Stimulated activated naive CD8-positive, alpha-beta T cell treated with anti-CD3 and anti-CD28 coated beads, Interleukin-15, Interleukin-2, amounts not matched to agents 100 U/mL and 50 U/mL, for 24 hours (primary cell): ENCODE results near the gene NEU3.
A peak's percentile ranks its signal among the peaks of the same experiment; 100 is the strongest.
"Not testable (repeated sequence)": the region's sequence is repeated elsewhere in the genome, so short reads cannot be mapped to it uniquely, and the experiment has no call there.

ENCODE experiments used
- ATAC-seq: fragments of 150-1000 bp; cut with Tn5 transposase; one replicate; pipeline ENCODE4 v1.10.0; 2021
- DNase-seq: peaks from one replicate; pipeline ENCODE4 v3.0.0; 2021

The NEU3 gene

DNA sequence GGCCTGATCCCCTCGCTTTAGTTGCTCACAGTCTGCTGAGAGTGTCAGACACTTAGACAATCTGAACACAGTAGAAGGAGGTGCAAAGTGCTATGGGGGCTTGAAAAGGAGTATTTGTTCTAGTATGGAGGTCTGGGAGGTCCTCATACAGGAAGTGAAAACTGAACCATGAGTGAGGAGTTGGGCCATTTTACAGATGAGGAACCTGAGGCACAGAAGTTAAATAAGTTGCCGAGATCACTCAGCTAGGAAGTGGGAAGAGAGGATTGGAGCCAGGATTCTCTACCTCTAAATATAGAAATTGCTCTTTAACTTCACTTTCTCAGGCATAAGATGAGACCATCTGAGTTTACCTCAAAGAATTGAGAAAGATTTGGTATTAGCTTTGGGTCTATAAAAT lies 4.0 kb upstream of the NEU3 start:
- DNase-seq (no peak), ATAC-seq (no peak)

DNA sequence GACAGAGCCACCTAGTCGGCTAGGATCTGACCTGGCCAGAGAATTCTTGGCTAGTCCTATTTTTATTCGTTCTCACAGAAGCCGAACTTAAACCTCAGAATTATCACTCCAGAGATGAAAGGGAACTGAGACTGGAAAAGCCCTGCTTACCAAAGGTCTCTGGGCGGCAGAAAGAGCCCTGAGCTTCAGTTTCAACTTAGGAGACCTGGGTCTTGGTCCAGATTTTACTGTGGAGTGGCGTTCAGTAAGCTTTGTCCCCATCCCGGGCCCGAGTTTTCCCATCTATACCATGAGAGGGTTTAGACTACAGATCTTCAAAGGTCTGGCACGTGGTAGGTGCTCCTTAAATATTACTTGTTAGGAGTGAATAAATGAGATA lies 516 bp downstream of the NEU3 start:
- peak; percentile 5 for DNase-seq

DNA sequence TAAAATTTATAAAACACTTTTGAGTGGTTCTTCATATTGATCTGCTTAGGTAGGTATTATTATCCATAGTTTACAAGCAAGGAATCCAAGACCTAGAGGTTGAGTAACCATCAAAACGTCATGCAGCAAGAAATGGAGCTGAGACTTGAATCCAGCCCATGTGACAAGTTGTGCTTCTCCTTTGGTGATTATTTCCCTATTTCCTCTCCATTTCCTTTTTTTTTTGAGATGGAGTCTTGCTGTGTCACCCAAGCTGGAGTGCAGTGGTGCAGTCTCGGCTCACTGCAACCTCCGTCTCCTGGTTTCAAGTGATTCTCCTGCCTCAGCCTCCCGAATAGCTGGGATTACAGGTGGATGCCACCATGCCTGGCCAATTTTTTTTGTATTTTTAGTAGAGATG lies 1.4 kb downstream of the NEU3 start:
- not testable (repeated sequence) for DNase-seq, ATAC-seq

More for the DNA sequence above, 516 bp downstream of the NEU3 start:
- ATAC-seq, result no peak

DNA sequence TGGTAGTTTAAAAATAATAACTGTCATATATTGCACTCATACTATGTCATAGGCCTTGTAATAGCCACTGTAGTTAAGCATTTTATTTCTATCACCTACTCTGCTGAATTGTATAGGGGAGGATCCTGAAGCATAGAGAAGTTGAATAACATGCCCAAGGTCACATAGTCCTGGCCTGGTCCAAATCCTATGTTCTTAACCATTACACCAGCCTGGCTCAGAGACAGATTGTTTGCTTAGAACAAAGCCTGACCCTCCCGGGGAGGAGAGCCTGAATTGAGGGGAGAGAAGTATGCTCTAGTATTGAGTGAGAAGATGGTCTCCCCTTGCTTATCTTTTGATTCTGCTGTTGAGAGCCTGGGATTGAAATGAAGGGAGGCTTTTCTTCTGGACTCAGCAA lies 2.2 kb downstream of the NEU3 start:
- no peak for DNase-seq
- ATAC-seq, result no peak

DNA sequence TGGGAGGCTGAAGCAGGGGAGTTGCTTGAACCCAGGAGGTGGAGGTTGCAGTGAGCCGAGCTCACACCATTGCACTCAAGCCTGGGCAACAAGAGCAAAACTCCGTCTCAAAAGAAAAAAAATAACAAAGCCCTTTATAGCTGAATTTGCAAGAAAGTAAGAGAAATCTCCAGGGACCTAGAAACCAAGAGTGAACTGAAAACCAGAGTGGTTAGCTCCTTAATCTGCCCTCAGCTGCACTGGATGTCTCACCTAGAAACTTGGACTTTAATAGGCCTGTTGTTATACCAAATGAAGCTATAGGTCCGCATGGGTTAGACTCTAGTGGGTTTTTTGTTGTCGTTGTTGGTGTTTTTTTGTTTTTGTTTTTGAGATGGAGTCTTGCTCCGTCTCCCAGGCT lies 4.1 kb downstream of the NEU3 start:
- no peak for ATAC-seq
- no peak for DNase-seq

DNA sequence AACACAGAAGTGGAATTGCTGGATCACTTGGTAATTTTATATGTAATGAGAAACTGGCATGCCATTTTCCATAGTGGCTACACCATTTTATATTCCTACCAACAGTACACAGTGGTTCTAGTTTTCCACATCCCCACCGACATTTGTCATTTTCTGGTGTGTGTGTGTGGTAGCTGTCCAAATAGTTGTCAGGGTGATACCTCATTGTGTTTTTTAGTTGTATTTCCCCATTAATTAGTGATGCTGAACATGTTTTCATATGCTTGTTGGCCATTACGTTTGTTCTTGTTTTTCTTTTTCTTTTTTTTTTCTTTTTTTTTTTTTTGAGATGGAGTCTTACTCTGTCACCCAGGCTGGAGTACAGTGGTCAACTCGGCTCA lies 12.2 kb downstream of the NEU3 start:
- ATAC-seq (no peak), DNase-seq (no peak)

DNA sequence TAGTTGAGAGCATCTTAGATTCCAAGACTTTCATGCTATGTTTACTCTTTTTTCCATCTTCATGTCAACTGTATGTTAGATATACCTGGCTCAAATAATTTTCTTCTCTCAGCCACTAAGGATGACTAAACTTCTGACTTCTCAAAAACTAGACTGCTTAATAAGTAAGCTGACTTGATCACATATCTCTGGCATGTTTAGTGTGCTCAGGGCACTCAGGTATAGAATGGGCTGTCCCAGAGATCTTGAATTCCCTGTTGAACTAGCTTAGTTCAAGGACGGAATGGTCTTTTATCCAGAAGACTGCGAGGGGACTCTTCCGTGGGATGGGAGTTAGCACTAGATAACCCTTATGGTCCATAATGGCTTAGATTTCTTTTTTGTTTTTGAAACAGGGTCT lies 13.0 kb downstream of the NEU3 start:
- ATAC-seq (no peak), DNase-seq (no peak)

DNA sequence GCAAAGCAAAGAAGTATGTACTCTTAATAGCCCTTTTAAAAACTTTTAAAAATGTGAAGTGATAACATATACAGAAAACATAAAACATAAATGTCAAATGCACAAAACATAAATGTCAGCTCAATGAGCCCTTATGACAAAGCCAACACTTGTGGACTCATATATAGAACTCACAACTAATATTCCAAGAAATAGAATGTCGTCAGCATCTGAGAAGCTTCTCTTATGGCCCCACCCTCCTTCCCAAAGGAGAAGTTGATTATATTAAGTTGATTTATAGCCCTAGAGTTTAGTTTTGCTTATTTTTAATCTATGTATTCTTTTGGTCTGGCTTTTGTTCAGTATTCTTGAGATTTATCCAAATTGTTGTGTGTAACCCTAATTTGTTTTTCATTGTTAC lies 13.8 kb downstream of the NEU3 start:
- no peak for DNase-seq
- no peak for ATAC-seq

DNA sequence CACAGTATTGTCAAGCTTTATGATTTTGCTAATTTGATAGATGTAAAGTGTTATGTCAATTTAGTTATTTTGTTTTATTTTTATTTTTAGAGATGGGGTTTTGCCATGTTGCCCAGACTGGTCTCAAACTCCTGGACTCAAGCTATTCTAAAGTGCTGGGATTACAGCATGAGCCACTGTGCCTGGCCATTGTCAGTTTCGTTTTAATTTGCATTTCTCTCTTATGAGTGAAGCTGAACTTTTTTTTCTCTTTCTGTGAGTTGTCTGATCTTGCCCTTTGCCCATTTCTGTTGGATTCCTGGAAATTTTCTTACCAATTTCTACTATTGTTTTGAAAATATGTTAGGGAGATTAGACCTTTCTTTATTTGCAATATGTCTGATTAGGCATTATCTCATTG lies 15.5 kb downstream of the NEU3 start:
- ATAC-seq, result no peak
- no peak for DNase-seq

DNA sequence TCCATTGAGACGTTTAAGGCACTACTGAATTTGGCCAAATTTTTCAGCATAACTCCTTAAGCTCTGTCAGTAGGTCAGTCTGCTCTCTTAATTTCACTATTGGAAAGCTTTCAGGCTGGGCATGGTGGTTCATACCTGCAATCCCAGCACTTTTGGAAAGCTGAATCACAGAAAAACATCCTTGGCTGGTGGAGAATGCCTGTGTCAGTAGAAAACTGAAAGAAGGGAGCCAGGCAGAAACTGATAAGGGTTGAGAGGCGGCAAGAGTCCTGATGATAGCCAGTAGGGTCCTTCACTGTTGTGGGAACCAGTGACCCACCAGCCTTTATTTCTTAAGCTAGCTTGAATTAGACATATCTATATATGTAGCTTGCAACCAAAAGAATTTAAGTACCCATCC lies 22.6 kb downstream of the NEU3 start:
- no peak for ATAC-seq
- no peak for DNase-seq

DNA sequence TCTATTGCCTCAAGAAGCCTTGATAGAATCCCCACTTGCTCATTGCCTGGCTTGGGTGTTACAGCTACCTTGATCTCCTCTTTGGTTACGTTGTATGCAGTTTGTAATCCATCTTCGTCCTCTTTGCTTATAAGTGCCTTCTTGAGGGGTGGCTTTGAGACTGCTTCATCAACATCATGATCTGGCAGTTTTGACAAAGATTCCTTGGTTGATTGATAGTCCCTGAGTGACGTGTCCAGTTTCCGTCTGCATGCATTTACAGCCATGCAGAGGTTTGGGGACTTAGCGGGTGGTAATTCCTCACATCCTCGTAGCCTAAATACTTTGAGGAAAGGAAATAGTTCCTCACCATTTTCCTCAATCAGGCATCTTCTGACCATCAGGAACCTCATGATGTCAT lies 23.1 kb downstream of the NEU3 start:
- DNase-seq, result no peak
- no peak for ATAC-seq

DNA sequence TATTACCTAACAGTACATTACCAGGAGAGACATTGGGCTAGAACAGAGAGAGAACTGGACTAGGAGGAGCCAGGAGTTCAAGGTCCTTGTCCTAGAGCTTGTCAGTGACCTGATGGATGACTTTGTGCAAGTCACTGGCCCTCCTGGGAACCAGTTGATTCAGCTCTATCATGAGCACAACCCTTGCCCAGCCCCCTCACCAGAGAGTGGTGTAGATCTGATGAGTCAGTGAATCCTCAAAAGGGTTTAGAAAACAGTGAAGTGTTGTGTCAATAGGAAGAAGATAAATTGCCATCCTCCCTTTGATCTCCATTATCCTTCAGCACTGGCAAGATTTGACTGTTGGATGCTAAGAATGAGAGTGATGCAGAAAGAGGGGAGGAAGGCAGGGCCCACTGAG lies 24.3 kb downstream of the NEU3 start:
- ATAC-seq (no peak), DNase-seq (no peak)

DNA sequence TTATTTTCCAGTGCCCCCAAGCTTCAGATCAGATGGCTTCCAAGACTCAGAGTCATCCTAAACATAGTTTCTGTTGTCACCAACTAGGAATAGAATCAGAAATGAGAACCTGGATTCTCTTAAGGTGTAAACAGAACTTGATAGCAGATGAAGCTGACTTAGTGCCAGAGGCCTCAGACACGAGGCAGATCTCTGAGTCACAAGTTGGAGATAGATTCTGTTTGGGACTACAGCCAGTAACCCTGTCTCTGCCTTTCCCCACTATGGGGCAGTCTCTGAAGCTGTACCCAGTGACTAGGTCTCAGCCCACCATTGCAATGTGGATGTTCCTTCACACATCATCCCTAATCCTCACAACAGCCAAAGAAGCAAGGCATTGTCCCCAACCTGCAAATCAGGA lies 25.4 kb downstream of the NEU3 start:
- DNase-seq (no peak), ATAC-seq (no peak)

DNA sequence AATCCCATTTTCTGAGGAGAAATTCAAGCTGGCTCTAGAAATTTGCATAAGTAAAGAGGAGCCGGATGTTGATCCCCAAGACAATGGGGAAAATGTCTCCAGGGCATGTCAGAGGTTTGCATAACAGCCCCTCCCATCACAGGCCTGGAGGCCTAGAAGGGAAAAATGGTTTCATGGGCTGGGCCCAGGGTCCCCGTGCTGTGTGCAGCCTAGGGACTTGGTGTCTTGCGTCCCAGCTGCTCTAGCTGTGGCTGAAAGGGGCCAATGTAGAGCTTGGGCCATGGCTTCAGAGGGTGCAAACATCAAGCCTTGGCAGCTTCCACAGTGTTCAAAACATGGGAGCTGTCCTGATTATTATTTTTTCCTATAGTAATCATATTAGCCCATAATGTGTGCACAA lies 30.5 kb downstream of the NEU3 start:
- ATAC-seq, DNase-seq: not testable (repeated sequence)

DNA sequence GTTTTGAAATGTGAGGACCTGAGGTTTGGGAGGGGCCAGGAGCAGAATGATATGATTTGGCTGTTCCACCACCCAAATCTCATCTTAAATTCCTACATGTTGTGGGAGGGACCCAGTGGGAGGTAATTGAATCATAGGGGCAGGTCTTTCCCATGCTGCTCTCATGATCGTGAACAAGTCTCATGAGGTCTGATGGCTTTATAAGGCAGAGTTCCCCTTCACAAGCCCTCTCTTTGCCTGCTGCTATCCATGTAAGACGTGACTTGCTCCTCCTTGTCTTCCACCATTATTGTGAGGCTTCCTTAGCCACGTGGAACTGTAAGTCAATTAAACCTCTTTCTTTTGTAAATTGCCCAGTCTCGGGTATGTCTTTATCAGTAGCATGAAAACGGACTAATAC lies 31.6 kb downstream of the NEU3 start:
- not testable (repeated sequence) for DNase-seq, ATAC-seq

DNA sequence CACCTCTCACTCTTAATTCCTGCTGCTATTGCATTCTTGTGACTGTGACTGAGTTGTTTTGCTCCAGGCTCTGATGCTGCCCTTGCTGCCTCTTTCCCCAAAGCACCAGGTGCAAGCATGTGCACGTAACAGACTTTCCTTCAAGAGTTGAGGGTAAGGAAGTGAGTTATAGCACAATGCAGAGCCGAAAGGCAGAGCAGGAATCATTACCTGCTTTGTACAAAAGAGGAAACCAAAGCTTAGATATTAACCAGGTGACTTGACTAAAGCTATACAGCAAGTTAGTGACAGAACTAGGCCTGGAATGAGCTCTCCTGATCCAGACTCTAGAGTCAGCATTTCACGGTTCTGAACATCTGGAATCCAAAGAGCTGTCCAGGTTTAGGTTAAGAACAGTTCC lies 33.6 kb downstream of the NEU3 start:
- no peak for ATAC-seq

DNA sequence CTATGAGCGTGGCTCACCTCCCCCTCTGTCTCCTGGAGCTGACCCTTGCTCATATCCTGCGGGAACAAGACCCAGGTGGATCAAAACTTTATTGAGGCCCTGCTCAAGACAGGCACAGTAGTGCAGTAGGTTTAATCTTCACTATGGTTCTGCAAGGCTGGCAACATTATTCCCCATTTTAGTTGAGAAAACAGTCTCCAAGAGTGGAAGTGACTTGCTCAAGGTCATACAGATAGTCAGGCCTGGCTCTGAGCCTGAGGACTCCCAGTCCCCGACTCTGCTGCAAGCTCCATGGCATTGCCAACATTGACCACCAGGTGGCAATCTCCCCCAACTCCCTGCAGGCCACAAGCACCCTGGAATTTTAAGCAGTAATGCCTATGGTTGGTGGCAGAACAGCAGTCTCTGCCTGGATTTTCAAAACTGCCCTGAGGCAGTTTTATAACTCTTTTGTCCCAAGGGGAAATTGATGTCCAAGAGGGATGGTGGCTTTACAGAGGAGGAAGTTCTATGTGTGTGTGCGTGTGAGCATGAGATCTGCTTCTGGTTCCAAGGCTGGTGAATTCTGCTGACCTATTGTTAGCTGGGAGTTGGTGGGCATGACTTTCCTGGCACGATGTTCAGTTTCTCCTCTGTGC lies 34.1 kb downstream of the NEU3 start:
- DNase-seq, result peak; percentile 77
- peak; percentile 71 for ATAC-seq

More for the DNA sequence above, 33.6 kb downstream of the NEU3 start:
- DNase-seq, result no peak

DNA sequence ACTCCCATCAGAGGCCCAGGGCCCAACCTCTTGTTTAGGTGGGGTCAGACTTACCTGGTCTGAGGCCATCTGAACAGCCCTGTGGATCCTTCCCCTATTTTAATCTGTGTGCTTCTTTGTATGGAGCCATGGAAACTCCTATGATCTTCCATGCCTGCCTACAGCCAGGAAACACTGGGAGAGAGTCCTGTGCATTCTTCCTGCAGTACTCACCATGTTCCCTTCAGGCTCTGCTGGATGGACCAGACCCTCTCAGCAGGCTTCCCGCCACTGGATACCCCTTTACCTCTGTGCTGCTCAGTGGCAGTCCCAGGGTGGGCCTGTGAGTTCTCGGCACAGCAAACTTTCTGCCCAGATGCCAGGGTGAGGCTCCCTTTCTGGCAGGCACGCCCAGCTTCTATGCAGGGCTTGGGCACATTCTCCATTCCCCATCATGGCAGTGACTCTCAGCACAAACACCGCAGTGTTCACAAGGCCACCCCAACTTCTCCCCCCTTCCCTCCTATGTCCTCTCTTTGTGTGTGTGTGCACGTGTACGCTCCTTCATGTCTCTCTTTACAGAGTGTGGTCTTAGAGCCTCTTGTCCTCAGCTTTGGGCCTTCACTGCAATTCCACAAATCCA lies 34.8 kb downstream of the NEU3 start:
- ATAC-seq (no peak), DNase-seq (no peak)

DNA sequence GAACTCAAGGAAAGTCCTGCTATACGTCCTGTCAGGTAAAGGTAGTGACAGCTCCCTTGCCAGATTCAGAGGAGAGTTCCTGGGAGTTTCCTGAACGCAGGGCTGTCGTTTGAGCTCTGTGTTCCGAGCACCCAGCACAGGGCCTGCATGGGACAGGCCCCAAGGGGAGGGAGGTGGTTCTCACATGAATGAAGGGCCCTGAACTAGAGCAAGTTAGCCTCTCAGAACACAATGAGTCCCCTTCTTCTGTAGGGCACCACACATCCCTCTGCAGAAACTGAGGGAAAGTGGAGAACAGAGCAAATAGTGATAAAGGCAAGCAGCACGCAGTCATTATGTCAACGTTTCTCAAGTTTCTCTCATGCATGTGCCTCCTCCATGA lies 35.3 kb downstream of the NEU3 start:
- ATAC-seq (no peak), DNase-seq (no peak)

DNA sequence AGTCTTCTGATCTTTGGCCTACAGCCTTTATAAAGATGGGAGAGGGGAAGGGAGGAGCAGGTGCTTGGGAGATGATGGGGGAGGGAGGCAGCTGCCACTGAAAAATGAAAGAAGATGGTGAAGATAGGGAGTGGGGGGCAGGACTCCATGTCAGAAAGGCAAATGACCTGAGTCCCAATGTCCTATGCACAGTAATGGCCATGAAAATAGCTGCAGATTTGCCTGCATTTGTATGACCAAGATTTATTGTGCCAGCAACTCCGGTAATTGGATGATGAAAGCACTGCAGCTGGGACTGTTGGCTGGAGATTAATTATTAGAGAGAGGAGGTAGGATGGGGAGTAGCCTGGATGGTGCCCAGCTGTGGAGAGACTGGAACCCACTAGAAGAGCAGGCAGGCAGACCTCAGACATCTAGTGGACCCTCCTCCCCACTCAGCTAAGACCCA lies 36.1 kb downstream of the NEU3 start:
- DNase-seq, result no peak
- no peak for ATAC-seq

DNA sequence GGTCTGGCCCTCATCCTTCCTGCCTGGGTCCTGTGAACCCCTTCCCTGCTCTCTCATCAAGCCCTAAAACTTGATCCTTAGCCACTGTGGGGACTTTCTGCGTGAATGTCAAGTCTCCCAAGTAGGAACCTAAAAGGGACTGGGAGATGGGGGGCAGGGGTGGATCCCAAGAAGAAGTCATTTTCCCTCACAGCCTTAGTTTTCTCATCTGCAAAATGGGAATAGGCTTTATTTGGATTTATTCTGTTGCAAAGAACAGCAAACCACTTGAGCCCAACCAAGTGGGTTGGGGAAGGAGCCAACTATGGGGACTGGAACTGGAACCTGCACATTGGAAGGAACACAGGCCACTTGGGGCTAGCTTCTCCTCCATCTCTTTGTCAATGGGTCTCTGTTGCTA lies 36.8 kb downstream of the NEU3 start:
- no peak for ATAC-seq

DNA sequence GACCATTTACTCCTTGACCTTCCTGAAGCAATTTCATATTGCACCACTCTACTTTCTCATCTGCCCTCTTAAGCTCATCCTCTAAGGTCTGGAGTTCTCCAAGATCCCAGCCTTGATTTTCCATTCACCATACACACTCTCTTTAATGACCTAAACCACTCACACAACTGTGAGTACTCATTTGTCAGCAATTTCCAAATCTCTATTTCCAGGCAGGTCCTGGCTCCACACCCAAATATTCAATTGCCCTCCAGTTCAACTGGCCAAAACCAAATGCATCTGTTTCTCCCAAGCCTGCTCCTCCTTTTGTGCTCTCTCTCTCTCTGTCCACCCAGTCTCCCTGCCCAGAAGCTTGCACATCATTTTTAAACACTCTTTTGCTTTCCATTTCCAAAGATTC lies 39.6 kb downstream of the NEU3 start:
- DNase-seq (no peak), ATAC-seq (no peak)

More for the DNA sequence above, 36.8 kb downstream of the NEU3 start:
- DNase-seq, result no peak

DNA sequence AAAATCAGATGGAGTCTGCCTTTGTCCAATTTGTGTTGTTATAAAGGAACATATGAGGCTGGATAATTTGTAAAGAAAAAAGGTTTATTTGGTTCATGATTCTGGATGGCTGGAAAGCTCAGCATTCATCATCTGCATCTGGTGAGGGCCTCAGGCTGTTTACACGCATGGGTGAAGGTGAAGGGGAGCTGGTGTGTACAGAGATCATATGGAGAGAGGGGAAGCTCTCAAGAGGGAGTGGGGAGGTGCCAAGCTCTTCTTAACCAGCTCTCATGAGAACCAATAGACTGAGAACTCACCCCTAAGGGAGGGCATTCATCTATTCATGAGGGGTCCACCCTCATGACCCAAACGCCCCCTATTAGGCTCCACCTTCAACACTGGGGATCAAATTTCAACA lies 40.0 kb downstream of the NEU3 start:
- DNase-seq (no peak), ATAC-seq (no peak)

DNA sequence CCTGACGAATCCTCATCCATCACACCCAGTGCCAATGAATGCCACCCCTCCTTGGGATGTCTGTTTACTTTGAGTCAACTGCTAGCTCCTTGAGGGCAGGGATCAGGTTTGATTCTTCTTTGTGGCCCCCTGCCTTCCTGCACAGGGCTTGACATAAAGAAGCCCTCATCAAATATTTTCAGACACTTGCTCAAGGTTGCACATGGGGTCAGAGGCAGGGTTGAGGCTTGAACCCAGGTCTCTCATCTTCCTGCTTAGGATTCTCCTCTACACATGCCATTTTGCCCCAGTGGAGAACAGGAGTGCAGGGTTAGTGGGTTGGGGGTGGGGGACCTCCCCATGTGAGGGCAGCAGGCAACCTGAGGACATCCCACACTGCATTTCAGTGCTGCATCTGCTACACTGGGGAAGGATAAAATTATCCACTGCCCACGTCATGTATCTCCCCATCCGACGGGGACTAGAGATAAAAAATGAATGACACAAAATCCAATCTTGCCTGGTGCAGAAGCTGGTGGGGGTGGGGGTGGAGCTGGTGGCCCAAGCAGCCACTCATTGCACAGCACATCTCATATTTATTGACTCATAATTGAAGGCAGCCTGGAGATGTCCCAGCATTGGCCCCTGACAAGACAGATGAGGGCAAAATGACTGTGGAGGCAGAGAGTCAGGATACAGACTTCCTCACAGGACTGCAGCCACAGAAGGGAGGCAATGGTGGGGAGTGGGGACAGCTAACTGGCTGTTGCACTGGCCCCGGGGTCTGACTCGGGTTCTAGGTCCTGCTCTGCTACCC lies 41.3 kb downstream of the NEU3 start:
- DNase-seq, result no peak
- no peak for ATAC-seq
